Activated CD4-positive, alpha-beta T cell treated with anti-CD3 and anti-CD28 coated beads for 4 hours (primary cell): ENCODE data around the gene GCNT1.
A peak's percentile ranks its signal among the peaks of the same experiment; 100 is the strongest.
"Not testable (repeated sequence)": the region's sequence is repeated elsewhere in the genome, so short reads cannot be mapped to it uniquely, and the experiment has no call there.

Experiments
- DNase-seq, 2 donors: peaks; one replicate each; pipeline ENCODE4 v3.0.0-alpha.2; 2020

The GCNT1 gene

DNA sequence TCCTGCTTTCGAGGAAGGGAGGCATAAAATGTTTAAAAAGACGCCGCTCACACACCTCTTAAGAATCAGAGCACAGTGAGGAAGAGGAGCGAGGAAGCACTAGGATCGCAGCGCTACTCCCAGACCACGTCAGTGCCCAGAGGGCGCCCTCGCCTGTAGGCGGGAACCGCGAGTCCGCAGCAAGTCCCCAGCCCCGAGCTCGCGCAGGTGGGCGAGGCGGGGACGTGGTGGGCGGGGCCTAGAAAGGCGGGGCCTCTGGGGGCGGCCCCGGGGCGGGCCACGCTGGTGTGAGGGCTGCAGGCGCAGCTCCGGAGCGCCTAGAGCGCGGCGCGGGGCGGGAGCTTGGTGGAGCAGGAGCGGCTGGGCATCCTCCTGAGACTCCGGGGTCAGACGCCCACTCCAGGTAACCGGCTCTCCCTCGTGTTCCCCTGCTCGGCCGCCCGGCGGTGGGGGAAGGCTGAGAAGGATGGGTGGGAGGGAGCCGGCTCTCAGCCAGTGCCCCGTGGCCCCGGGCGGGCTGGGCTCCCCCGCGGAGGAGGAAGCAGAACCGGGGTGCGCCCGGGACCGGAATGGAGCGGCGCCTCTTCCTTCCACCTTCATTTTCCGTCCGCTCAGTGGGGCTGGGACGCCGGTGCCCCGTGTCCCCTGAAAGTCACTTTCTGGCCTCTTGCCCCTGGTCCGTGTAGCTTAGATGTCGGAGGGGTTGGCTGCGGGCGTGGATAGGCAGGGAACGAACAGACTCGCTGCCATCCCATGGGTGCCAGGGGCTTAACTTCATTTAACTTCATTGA is at the start of gene GCNT1:
TSS of gene GCNT1 (plus strand) at position 280 of the 791 bp plus-strand sequence. CDS start 43,200 bp downstream, outside the sequence.
- peak; percentile 85 to 89 for DNase-seq

DNA sequence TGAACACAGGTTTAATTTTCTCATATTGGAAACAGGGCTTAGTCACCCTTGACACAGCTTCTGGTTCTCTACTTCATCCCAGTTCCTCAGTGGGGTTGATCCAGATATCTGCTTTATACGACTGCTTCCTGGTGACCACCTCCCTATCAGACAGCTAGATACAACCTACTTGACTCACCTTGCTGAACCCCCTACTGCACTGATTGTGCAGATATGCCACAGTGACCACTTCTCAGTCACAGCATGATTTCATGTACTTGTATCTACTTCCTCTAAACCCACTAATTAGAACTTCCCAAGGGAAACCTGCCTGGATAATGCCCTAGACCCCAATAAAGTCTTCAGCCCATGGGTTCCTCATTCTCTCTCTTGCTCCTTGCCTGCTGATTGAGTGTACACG is 46.3 kb upstream of the GCNT1 start:
- no peak for DNase-seq

DNA sequence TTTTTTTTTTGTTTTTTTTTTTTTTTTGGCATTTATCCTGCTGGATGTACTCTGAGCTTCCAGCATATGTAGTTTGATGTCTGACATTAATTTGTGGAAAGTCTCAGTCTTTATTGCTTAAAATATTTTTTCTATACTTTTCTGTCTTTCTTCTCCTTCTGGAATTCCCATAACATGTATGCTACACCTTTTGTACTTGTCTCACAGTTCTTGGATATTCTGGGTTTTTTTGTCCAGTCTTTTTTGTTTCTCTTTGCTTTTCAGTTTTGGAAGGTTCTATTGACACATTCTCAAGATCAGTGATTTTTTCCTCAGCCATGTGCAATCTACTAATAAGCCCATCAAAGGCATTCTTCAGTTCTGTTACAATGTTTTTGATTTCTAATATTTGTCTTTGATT is 45.3 kb upstream of the GCNT1 start:
- DNase-seq, result no peak

DNA sequence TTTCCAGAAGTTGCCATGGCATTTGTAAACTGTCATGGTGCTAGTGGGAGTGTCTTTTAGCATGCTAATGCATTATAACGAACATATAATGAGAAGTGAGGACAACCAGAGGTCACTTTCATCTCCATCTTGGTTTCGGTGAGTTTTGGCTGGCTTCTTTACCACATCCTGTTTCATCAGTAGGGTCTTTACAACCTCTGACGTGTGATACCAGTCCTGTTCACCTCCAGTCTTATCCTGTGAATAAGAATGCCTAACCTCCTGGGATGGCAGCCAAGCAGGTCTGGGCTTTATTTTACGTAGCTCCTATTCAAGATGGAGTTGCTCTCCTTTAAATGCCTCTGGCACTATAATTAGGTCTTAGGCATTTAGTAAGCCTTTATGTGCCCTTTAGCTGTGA is 44.3 kb upstream of the GCNT1 start:
- no peak for DNase-seq

DNA sequence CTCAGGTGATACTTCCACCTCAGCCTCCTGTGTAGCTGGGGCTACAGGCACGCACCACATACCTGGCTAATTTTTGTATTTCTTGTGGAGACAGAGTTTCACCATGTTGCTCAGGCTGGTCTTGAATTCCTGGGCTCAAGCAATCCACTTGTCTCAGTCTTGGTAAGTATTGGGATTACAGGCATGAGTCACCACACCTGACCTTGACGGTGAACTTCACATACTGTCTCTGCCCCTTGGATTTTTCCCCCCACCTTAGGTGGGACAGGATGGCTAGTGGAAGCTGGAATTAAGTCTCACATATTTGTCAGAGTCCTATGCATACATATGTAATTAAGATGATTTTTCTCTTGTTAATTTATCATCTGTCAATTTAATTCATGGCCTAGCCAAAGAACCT is 43.8 kb upstream of the GCNT1 start:
- DNase-seq, result no peak

DNA sequence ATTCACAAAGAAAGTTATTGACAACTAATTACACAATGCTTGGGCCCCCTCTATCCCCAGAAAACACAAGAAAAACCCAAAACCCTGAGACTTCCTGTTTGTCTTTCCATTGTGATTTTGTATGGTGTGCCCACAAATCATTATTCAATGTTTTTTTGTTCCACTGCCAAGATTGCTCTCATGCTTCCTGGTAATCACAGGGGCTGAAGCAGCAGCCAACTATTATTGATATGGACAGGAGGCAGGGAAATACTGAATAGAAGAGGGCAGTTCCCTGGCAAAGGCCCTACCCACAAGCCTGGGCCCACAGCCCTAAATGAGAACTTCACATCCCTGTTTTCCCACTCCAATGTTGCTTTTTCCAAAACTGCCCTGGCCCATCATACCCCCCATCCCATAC is 43.3 kb upstream of the GCNT1 start:
- no peak for DNase-seq

DNA sequence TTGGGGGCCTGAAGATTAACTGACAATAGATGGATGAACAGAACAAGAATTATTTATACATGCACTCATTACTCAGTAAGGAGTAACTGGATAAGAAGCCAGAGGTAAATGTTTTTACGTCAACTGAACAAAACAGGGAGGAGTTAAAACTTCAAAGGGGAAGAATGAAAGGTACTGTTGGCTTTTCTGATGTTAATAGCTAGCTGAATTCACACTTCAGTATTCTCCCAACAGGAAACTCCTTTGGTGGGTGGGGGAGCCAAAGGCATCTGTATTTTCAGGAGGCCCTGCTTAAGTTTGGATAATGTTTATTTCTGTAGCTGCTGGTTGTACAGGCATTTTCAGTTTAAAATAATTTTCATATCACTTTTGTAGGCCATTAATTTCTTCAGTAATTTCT is 41.6 kb upstream of the GCNT1 start:
- DNase-seq, result no peak

DNA sequence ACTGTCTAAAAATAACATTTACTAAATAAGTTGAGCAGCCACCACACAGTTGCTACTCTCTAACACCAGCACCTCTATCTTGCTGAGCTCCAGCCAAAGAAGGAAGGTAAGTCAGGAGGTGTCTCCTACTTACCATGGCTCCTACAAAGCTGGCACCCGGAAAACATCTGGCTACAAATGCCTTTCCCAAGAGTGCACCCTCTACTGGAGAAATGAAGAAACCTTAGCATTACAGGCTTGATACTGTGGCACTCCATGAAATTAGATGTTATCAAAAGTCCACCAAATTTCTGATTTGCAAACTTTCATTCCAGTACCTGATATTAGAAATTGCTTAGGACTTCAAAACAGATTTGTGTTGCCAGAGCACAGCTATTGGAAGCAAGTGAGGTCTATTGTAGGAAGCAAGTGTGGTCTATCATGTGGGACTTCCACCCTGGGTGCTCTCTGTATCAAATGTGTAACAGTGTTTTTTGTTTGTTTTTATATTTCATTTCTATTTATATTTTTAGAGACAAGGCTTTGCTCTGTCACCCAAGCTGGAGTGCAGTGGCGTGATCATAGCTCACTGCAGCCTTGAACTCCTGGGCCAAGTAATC is 39.1 kb upstream of the GCNT1 start:
- DNase-seq, result no peak

DNA sequence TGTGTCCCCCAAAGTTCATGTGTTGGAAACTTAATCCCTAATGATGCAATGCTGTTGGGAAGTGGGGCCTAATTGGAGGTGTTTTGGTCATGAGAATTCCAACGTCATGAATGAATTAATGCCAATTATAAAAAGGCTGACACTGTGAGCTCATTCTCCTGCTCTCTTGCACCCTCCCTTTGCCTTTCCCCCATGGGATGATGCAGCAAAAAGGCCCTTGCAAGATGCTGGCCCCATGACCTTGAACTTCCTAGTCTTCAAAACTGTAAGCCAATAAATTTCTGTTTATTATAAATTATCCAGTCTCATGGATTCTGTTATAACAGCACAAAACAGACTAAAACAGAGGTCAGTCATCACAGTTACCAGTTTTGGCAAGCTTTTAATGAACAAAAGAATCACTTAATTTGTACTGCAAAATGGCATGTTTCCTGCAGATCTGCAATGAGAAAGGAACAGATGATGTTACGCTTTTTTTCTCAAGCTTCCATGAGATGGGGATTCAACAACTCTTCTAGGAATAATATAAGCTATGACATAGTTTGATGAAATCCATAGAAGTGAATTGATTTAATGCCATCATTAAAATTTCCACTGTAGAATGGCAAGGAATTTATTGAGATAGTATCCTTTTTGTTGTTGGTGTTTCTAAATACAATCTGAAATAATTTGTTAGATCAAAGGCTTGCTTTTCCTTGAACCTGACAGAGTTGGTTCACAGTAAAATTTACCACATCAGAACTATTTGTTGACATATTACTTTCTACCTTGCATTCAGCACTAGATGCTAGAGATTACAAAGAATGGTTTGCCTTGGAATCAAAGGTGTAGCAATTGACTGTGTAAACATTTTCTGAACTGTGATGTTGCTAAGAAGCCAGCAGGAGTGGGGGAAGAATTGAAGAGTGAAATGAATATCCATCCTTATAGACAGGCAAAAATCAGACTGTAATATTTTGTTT is 35.5 kb upstream of the GCNT1 start:
- no peak for DNase-seq

DNA sequence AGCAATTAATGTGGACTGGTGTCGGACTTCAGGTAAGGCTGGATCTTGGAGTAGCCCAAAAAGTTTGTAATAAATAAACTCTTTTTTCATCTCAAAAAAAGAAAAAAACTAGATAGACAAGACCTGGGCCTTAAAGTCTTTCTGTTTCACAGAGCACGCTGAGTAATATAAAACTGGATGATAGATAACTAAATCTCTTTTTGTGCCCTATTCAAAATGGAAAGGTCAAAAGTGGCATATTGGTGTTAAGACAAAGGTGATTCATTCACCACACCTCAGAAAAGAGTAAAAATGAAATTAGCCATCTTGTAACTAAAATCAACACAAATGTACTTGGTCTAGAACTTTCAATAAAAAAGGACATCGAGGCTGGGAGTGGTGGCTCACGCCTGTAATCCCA is 34.5 kb upstream of the GCNT1 start:
- no peak for DNase-seq

DNA sequence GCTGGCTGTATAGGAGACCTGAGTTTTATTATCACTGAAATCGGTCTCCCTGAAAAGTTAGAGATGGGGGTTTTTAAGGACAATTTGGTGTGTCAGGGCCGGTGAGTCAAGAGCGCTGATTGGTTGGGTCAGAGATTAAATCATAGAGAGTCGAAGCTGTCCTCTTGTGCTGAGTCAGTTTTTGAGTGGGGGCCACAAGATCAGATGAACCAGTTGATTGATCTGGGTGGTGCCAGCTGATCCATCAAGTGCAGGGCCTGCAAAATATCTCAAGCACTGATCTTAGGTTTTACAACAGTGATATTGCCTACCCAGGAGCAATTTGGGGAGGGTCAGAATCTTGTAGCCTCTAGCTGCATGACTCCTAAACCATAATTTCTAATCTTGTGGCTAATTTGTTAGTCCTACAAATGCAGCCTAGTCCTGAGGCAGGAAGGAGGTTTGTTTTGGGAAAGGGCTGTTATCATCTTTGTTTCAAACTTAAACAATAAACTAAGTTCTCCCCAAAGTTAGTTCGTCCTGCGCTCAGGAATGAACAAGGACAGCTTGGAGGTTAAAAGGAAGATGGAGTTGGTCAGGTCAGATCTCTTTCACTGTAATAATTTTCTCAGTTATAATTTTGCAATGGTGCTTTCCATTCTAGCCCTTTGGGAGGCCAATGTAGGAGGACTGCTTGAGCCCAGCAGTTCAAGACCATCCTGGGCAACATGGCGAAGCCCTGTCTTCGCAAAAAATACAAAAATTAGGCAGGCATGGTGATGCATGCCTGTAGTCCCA is 33.1 kb upstream of the GCNT1 start:
- DNase-seq, result no peak

DNA sequence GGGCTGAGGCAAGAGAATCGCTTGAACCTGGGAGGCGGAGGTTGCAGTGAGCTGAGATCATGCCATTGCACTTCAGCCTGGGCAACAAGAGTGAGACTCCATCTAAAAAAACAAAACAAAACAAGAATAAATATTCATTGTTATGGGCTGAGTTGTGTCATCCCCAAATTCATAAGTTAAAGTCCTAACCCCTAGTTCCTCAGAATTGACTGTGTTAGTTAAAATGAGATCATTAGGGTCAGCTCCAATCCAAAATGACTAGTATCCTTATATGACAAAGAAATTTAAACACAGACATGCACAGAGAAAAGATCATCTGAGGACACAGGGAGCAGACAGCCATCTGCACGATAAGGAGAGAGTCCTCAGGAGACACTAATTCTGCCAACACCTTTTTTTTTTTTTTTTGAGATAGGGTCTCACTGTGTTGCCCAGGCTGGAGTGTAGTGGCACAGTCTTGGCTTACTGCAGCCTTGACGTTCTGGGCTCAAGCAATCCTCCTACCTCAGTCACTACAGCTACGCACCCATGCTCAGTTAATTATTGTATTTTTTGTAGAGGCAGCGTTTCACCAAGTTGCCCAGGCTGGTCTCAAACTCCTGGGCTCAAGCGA is 32.1 kb upstream of the GCNT1 start:
- DNase-seq, result no peak

DNA sequence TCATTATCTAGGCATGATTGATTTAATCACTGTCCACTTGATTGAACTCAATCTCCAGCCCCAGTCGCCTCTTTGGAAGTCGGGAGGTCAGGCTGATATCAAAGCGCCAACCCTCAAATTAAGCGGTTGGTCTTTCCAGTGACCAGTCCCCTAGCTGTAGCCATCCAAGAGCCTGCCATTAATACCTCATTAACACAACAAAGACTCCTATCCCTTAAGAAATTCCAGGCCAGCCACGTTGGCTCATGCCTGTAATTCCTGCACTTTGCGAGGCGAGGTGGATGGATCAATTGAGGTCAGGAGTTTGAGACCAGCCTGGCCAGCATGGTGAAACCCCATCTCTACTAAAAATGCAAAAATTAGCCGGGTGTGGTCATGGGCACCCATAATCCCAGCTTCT is 27.4 kb upstream of the GCNT1 start:
- no peak for DNase-seq

DNA sequence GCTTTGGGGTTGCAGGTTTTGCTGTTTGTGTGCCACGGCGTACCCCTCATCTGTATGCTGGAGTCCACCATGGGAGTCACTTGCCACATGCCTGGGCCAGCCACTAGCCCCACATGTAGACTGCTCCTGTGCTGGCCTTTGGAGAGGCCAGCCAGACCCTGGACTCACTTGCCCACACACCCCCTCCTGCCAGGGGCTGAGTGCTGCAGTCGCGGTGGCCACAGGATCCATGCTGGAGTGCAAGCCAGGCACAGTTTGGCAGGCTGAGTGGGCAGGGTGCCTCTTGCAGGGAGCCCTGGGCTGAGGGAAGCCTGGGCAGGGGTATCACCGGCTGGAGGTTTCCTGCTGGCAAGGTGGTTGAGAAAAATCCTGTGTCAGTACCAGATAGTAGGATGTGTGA is 25.6 kb upstream of the GCNT1 start:
- no peak for DNase-seq

DNA sequence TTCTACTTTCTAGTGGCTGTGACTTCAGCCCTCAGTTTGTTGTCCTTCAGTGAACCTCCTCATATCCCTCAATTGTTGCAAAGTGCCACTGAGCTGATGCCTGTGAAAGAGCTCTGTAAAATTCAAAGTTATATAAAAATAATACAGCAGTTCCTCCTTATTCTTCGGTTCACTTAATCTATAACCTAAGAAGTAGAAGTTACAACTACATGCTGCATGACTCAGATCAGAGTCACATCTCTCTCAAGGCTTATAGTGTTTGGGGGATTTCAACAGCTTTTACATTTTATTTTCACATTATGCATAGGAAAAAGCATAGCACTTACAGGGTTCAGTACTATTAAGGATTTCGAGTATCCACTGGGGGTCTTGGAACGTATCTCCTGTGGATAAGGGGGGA is 25.1 kb upstream of the GCNT1 start:
- DNase-seq, result no peak

DNA sequence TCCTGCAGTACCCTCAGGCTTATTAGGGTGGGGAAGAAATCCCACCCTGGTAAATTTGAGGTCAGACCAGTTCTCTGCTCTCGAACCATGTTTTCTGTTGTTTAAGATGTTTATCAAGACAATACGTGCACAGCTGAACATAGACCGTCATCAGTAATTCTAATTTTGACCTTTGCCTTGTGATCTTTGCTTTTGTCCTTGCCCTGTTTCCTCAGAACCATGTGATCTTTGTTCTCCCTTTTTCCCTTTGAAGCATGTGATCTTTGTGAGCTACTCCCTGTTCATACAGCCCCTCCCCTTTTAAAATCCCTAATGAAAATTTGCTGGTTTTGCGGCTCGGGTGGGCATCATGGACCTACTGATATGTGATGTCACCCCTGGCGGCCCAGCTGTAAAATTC is 24.1 kb upstream of the GCNT1 start:
- DNase-seq, result not testable (repeated sequence)

DNA sequence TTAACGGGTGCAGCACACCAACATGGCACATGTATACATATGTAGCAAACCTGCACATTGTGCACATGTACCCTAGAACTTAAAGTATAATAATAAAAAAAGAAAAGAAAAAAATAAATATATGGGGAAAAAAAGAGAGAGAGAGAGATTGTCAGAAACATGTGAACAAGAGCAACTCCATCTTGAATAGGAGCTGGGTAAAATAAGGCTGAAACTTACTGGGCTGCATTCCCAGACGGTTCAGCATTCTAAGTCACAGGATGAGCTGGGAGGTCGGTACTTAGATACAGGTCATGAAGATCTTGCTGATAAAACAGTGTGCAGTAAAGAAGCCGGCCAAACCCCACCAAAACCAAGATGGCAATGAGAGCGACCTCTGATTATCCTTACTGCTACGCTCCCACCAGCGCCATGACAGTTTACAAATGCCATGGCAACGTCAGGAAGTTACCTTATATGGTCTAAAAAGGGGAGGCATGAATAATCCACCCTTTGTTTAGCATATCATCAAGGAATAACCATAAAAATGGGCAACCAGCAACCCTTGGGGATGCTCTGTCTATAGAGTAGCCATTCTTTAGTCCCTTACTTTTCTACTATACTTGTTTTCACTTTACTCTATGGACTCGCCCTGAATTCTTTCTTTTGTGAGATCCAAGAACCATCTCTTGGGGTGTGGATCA is 21.8 kb upstream of the GCNT1 start:
- not testable (repeated sequence) for DNase-seq

DNA sequence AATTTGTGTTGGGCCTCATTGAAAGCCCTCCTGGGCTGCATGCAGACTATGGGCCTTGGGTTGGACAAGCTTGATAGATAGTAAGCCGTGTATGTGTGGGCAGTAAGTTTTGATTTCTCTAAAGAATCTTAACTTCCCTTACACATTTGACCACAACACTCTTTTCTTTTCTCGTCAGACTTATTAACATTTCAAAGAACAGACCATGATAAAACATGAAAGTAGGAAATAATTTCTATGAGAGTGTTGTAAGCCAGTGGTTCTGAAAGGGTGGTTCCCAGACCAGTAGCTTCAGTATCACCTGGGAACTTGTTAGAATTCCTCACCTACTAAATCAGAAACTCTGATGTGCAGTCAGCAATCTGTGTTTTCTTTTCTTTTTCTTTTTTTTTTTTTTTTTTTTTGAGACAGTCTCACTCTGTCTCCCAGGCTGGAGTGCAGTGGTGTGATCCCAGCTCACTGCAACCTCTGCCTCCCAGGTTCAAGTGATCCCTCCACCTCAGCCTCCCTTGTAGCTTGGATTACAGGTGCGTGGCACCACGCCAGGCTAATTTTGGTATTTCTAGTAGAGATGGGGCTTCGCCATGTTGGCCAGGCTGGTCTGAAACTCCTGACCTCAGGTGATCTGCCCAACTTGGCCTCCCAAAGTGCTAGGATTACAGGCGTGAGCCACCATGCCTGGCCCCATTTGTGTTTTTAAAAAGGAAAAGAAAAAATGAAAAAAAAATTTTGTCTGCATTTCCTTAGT is 20.0 kb upstream of the GCNT1 start:
- no peak for DNase-seq

DNA sequence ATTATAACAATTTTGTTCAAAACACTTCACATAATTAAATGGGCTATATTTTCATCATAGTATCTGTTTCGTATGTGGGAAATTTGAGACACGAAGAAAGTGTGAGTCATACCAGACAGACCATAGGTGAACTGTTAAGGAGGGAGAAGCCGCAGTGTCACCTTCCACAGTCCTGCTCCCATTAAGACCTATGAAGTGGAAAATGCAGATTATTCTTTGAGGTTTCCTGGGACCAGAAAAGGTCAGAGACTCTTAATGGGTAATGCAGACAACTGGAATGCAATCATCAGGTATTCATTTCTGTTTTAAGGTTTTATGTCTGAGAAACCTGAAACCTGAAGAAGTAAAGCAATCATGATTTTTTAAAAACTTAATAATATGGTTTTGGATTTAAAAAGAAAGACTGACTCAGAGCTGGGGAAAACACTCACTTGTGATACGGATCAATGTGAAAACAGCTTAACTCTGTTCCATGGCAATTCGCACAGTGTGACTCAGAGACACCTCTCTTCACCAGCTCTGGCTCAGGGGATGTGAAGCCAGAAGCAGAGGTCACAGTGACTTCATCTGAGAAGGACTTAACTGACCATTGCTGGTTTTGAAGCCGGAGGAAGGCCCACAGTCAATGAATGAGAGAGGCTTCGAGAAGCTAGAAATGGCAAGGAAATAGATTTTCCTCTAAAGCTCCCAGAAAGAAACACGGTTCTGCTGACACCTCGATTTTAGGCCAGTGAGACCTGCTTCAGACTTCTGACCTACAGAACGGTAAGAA is 17.2 kb upstream of the GCNT1 start:
- peak in 1 of 2 donors; percentile 18 for DNase-seq

DNA sequence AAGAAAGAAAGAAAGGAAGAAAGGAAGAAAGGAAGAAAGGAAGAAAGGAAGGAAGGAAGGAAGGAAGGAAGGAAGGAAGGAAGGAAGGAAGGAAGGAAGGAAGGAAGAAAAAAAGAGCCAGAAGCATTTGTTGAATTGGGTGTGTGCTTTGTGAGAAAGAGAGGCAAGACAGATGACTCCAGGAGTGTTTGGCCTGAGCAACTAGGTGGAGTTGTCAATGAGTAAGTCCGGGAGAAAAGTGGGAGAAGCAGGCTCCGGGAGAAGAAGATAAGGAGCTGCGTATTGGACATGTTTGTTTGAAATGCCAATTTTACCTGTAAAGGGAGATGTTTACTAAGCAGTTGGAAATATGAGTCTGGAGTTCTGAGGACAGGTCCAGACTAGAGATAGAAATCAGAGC is 15.1 kb upstream of the GCNT1 start:
- no peak for DNase-seq
